ENCODE measurements around the gene SDK1.
A peak's percentile ranks its signal among the peaks of the same experiment; 100 is the strongest.

DNA sequence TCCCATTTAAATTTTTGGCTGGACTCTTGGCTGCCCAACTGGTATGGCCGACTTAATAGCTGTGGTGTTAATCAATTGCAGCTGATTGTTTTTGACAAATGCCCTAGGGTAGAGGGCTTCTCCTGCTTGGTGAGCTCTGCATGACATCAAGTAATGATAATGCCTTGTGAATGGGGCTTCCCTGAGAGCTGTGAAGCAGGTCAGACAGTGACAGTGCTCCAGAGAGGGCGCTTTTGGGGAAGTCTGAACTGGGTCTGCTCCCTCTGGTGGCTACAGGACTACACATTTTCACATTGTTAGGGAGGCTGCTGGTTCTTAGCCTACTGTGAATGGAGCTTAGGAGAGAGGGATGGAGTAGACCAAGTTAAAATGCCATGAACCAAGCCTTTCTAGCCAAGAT lies 98.8 kb downstream of the SDK1 start:
- TF ChIP-seq, protein P1, sequence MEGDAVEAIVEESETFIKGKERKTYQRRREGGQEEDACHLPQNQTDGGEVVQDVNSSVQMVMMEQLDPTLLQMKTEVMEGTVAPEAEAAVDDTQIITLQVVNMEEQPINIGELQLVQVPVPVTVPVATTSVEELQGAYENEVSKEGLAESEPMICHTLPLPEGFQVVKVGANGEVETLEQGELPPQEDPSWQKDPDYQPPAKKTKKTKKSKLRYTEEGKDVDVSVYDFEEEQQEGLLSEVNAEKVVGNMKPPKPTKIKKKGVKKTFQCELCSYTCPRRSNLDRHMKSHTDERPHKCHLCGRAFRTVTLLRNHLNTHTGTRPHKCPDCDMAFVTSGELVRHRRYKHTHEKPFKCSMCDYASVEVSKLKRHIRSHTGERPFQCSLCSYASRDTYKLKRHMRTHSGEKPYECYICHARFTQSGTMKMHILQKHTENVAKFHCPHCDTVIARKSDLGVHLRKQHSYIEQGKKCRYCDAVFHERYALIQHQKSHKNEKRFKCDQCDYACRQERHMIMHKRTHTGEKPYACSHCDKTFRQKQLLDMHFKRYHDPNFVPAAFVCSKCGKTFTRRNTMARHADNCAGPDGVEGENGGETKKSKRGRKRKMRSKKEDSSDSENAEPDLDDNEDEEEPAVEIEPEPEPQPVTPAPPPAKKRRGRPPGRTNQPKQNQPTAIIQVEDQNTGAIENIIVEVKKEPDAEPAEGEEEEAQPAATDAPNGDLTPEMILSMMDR (IDR thresholded peaks at IDR 0.05; ENCODE audit: low read depth, low read length, poor library complexity, severe bottlenecking): peak; percentile 73
- no peak for TF ChIP-seq EZH2phosphoT487 (IDR thresholded peaks at IDR 0.05; ENCODE audit: borderline replicate concordance, low read length)

Measured in DOHH2 (cell line).